ENCODE results near the gene KLK1. TPM values are rescaled to one million over a fixed set of nuclear protein-coding genes. Genes with fewer than 3 reads are reported as not detected.

Gene KLK1
- total RNA-seq, 1 experiment from 2014 or later = not detected

GRCh38 chr19:50837300-50837699, 13.7 kb upstream of the KLK1 start:
- no peak for TF ChIP-seq CTCF (conservative IDR thresholded peaks at IDR 0.05; ENCODE audit: low read depth, low read length)
- no peak for TF ChIP-seq EZH2 (IDR thresholded peaks at IDR 0.05; ENCODE audit: borderline replicate concordance, low read depth, low read length, poor library complexity, severe bottlenecking)
- ChIA-PET POLR2A (ENCODE audit: low non-redundant PET) (no interaction called here), CTCF (no interaction called here)
- Histone ChIP-seq H3K4me1 (ENCODE audit: insufficient read depth, low read length, poor library complexity, severe bottlenecking) (peaks cover 3% of the 10 kb centered on the region), H3K4me3 (ENCODE audit: low read depth, low read length, poor library complexity, severe bottlenecking) (no peak overlapping the region), H3K27me3 (replicated peaks; ENCODE audit: insufficient read depth, low read depth, low read length, poor library complexity) (peaks cover 11% of the 10 kb centered on the region), H3K36me3 (ENCODE audit: insufficient read depth, low read length, poor library complexity, severe bottlenecking) (no peaks in the 10 kb centered on the region), H3K27ac (ENCODE audit: low read depth, low read length, poor library complexity, severe bottlenecking) (no peak overlapping the region), H3K9me3 (ENCODE audit: low read depth, low read length, poor library complexity, severe bottlenecking) (no peaks in the 10 kb centered on the region)
- intact Hi-C loops (cut with micrococcal nuclease; ENCODE audit: unreplicated experiment) = no loop called here
- no peak for DNase-seq (ENCODE audit: low spot score)
- no TSS peak for BruUV-seq (replicated peaks)

GRCh38 chr19:50836543-50837195, 13.1 kb upstream of the KLK1 start:
- H3K36me3 ChIP-seq (ENCODE audit: insufficient read depth, low read length, poor library complexity, severe bottlenecking) = no peaks in the 10 kb centered on the region
- intact Hi-C loops (cut with micrococcal nuclease; ENCODE audit: unreplicated experiment) = no loop called here
- ChIA-PET POLR2A (ENCODE audit: low non-redundant PET) (no interaction called here), CTCF (no interaction called here)
- no peak for TF ChIP-seq EZH2 (IDR thresholded peaks at IDR 0.05; ENCODE audit: borderline replicate concordance, low read depth, low read length, poor library complexity, severe bottlenecking)
- no peak for TF ChIP-seq CTCF (conservative IDR thresholded peaks at IDR 0.05; ENCODE audit: low read depth, low read length)
- H3K27ac ChIP-seq (ENCODE audit: low read depth, low read length, poor library complexity, severe bottlenecking) = no peak overlapping the region
- no peak for DNase-seq (ENCODE audit: low spot score)
- BruUV-seq (replicated peaks) = no TSS peak
- H3K9me3 ChIP-seq (ENCODE audit: low read depth, low read length, poor library complexity, severe bottlenecking) = no peaks in the 10 kb centered on the region
- peaks cover 3% of the 10 kb centered on the region for H3K4me1 ChIP-seq (ENCODE audit: insufficient read depth, low read length, poor library complexity, severe bottlenecking)
- H3K4me3 ChIP-seq (ENCODE audit: low read depth, low read length, poor library complexity, severe bottlenecking) = peak overlapping the region; percentile 61
- peaks cover 5% of the 10 kb centered on the region for H3K27me3 ChIP-seq (replicated peaks; ENCODE audit: insufficient read depth, low read depth, low read length, poor library complexity)

- Histone ChIP-seq H3K9me3 (ENCODE audit: low read depth, low read length, poor library complexity, severe bottlenecking) (no peaks in the 10 kb centered on the region), H3K4me1 (ENCODE audit: insufficient read depth, low read length, poor library complexity, severe bottlenecking) (peaks cover 3% of the 10 kb centered on the region), H3K4me3 (ENCODE audit: low read depth, low read length, poor library complexity, severe bottlenecking) (peak overlapping the region; percentile 61), H3K36me3 (ENCODE audit: insufficient read depth, low read length, poor library complexity, severe bottlenecking) (no peaks in the 10 kb centered on the region), H3K27ac (ENCODE audit: low read depth, low read length, poor library complexity, severe bottlenecking) (peak overlapping the region; percentile 17), H3K27me3 (replicated peaks; ENCODE audit: insufficient read depth, low read depth, low read length, poor library complexity) (peaks cover 3% of the 10 kb centered on the region)
- intact Hi-C loops (cut with micrococcal nuclease; ENCODE audit: unreplicated experiment) = no loop called here
- peak; percentile 70 for DNase-seq (ENCODE audit: low spot score)
- POLR2A ChIA-PET (ENCODE audit: low non-redundant PET) = no interaction called here
- no peak for TF ChIP-seq EZH2 (IDR thresholded peaks at IDR 0.05; ENCODE audit: borderline replicate concordance, low read depth, low read length, poor library complexity, severe bottlenecking)
- no peak for TF ChIP-seq CTCF (conservative IDR thresholded peaks at IDR 0.05; ENCODE audit: low read depth, low read length)
- CTCF ChIA-PET = no interaction called here
- no TSS peak for BruUV-seq (replicated peaks)
Observed at GRCh38 chr19:50835785-50836542, 12.4 kb upstream of the KLK1 start.
